Smooth muscle cell of bladder (primary cell): ENCODE data around the gene SCOC. TPM values are rescaled to one million over a fixed set of nuclear protein-coding genes. Genes with fewer than 3 reads are reported as not detected.

Experiments
- total RNA-seq: library from RNA; depleted of rRNA; stranded (reverse); fragments of >200 nt; gene quantifications from 2 replicates; pipeline ENCODE4 v1.2.3, GENCODE V29; 2014

The SCOC gene
- total RNA-seq: 34.1 and 45.3 TPM in 2 replicates

DNA sequence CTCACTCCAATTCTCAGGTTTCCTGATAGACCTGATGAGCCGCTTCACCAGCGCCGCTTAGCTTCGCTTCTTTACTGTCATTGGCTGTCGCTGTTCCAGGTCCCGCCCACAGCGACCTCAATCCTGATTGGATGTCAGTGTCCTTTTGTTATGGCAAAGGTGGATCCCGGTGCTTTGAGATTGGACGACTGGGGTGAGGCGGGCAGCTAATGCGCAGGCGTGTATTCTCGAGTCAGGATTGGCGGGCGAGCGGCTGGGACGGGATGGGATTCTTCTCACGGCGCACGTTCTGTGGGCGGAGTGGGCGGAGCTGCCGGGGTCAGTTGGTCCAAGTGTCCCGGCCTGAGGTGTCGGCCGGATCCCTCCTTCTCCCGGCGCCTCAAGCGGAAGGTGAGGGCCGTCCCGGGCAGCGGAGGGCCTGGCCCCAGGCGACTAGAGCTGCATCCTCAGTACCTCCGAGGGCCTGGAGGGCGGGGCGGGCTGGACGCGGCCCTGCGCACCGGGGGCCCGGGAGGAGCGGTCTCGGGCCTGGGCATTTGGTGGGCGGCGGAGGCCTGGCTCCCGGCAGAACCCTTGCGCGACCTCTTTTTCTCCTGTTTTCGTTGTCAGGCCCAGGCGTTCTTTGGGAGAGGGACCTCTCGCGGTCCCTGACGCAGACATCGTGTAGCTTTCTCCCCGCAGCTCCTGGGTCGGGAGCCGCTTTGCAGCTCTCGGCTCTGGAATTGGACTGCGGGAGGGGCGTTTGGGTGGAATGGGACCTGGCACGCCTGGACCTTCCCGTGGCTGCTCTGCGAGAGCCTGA is at the start of gene SCOC:
Gene SCOC (plus strand): TSS at position 319 of the 802 bp plus-strand sequence. CDS start 5,525 bp downstream, outside the sequence.

DNA sequence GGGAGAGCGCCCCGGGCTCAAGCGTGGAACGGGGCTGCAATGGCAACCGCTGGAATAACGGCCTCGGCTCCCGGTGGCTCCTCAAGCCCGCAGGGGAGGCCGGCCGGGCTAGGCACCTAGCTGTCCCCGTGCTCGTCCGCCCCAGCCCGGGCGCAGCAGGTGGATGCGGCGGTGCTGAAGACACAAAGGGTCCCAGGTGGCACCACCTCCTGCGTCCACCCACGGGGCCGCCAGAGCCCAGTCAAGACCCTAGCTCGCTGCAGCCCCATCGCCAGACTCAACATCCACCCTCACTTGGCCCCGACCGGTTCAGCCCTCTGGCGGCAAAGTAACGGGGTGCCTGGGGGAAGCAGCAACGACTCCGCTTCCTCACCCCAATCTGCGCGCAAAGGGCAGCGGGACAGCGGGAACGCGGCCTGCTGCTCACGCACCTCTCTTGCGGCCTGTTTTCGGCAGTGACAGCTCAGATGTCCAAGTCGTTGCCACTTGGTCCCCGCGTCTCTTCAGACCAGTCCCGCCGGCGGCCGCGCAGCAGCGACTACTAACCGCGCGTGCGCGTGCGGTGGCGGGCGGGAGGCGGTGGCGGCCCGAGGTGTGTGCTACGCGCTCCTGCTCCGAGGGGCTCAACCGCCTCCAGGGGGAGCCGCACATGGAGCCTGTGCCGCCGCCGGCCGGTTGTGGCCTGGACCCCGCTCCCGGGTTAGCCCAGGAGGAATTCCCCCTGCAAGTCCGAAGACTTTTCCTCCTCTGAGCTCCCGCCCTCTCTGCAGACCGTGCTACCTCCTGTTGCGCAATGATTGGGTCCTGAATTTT is 53.9 kb downstream of the SCOC start, which contains the start of gene CLGN:
Gene CLGN (minus strand): TSS at position 543 of the 813 bp plus-strand sequence. CDS start 14,570 bp downstream, outside the sequence.

Other genes with a start within 250 kb of the SCOC start
- gene MAML3, start 219.5 kb upstream of the SCOC start, total RNA-seq: 0.28 and 0.37 TPM in 2 replicates
- 5.8 and 7.5 TPM in 2 replicates for gene CLGN, start 54.0 kb downstream of the SCOC start, total RNA-seq
- not detected in 2 replicates for gene MGAT4D, start 124.6 kb downstream of the SCOC start, total RNA-seq
- gene ELMOD2, start 150.5 kb downstream of the SCOC start, total RNA-seq: 24.5 and 25.3 TPM in 2 replicates
- not detected in 2 replicates for gene UCP1, start 195.3 kb downstream of the SCOC start, total RNA-seq